Measurements from ENCODE around the gene VPS37D. TPM values are rescaled to one million over a fixed set of nuclear protein-coding genes. Genes with fewer than 3 reads are reported as not detected.

Gene VPS37D
- total and polyA plus RNA-seq, 10 of the 15 experiments (the other 5 are each of a cell fraction or from before 2014, with no cell fraction given): 0.10 to 0.45 (median 0.16) TPM; not detected in 6

DNA sequence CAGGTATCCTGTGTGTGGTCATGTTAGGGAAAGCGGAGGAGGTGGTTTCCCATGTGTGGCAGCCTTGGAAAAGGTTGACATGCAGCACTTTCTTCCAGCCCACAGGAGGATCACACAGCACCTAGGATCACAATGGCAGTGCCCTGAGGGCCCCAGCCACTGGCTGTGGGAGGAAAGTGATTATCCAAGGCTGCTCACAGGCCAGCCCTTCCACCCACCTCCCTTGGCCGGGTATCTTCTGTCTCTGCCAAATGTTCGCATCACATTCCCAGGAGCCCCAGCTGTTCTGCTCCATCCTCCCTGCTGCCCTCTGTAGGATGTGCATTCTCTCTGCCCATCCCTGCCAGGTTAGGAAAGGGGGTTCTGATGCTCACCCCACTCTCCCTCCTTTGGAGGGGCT lies 40.8 kb upstream of the VPS37D start:
- FAIRE-seq: no peak
- Histone ChIP-seq H3K4me1 (ENCODE audit: control insufficient read depth, insufficient read depth, low read length) (no peaks in the 10 kb centered on the region), H3K27me3 (replicated peaks in 1 of 2; ENCODE audit: control insufficient read depth in 2 of 2, insufficient read depth in 2 of 2, low read length in 1 of 2) (peaks cover 0 to 6% of the 10 kb centered on the region in 2 experiments; a peak in 2 of 4 replicates), H3K4me2 (ENCODE audit: control insufficient read depth, insufficient read depth) (no peak overlapping the region), H3K9ac (ENCODE audit: control insufficient read depth, insufficient read depth, low read length) (no peak overlapping the region), H2AFZ (ENCODE audit: control insufficient read depth, low read depth, low read length) (no peak overlapping the region), H3K79me2 (ENCODE audit: control insufficient read depth, insufficient read depth, low read length) (no peaks in the 10 kb centered on the region), H4K20me1 (ENCODE audit: control insufficient read depth, insufficient read depth) (no peaks in the 10 kb centered on the region), H3K4me3 (no peak overlapping the region), H3K9me3 (replicated peaks; ENCODE audit: control insufficient read depth, insufficient read depth, low read length) (no peaks in the 10 kb centered on the region), H3K36me3 (ENCODE audit: control insufficient read depth in 2 of 2, insufficient read depth in 2 of 2, low read length in 1 of 2) (no peaks in the 10 kb centered on the region), H3K27ac (ENCODE audit: control insufficient read depth, insufficient read depth) (no peak overlapping the region)
- ChIA-PET RAD21 (ENCODE audit: unreplicated experiment) (no interaction called here), POLR2A (no interaction called here), SMC1A (ENCODE audit: uncharacterized antibody, unreplicated experiment) (no interaction called here), CTCF (interaction anchor here (1.0 kb wide), 1 partner anchor 41 kb away, joined by 3 read pairs; the partner anchor contains the start of gene VPS37D)
- intact Hi-C loops (cut with micrococcal nuclease; ENCODE audit: unreplicated experiment) (loop anchor here (5.0 kb wide), 2 partner anchors 40 to 100 kb away; partner anchors contain the start of gene VPS37D), in situ Hi-C loops (cut with MboI) (no loop called here)
- BruUV-seq (replicated peaks): no TSS peak
- WGBS (ENCODE audit: insufficient coverage, insufficient replicate concordance, low lambda C conversion rate, missing lambda C conversion rate): 45% methylated on average over 3 of the region's 3 CpGs
- ATAC-seq: no peak
- TF ChIP-seq EP300 (IDR thresholded peaks at IDR 0.05; ENCODE audit: borderline replicate concordance in 1 of 2, control insufficient read depth in 1 of 2, low read depth in 2 of 2, low read length in 2 of 2): no peak
- TF ChIP-seq NFYA (IDR thresholded peaks at IDR 0.05; ENCODE audit: borderline replicate concordance, low read depth, low read length): no peak
- no peak for TF ChIP-seq RELA (IDR thresholded peaks at IDR 0.05; ENCODE audit: borderline replicate concordance, partially characterized antibody)
- TF ChIP-seq, protein P1, sequence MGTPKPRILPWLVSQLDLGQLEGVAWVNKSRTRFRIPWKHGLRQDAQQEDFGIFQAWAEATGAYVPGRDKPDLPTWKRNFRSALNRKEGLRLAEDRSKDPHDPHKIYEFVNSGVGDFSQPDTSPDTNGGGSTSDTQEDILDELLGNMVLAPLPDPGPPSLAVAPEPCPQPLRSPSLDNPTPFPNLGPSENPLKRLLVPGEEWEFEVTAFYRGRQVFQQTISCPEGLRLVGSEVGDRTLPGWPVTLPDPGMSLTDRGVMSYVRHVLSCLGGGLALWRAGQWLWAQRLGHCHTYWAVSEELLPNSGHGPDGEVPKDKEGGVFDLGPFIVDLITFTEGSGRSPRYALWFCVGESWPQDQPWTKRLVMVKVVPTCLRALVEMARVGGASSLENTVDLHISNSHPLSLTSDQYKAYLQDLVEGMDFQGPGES (IDR thresholded peaks at IDR 0.05): no peak
- DNase-seq (ENCODE audit: low read depth, low spot score): no peak

DNA sequence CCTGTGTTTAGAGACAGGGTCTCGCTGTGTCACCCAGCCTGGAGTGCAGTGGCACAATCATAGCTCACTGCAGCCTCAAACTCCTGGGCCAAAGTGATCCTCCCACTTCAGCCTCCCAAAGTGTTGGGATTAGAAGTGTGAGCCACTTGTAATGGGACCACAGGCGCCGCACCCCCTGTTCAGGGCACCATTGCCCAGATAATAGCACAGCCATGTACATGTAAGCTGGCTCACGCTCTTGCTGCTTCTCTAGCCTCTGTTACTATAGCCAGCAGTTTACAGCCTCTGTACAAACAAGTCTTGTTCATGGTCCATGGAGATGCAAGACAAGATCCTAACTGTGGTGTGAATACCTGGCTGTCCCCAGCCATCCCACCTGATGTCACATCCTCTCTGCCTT lies 39.1 kb upstream of the VPS37D start:
- POLR2A ChIA-PET: no interaction called here
- intact Hi-C loops (cut with micrococcal nuclease; ENCODE audit: unreplicated experiment): loop anchor here (5.0 kb wide), 2 partner anchors 39 to 99 kb away; partner anchors contain the start of gene VPS37D
- TF ChIP-seq, protein P2, sequence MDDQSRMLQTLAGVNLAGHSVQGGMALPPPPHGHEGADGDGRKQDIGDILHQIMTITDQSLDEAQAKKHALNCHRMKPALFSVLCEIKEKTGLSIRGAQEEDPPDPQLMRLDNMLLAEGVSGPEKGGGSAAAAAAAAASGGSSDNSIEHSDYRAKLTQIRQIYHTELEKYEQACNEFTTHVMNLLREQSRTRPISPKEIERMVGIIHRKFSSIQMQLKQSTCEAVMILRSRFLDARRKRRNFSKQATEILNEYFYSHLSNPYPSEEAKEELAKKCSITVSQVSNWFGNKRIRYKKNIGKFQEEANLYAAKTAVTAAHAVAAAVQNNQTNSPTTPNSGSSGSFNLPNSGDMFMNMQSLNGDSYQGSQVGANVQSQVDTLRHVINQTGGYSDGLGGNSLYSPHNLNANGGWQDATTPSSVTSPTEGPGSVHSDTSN (IDR thresholded peaks at IDR 0.05; ENCODE audit: insufficient replicate concordance, low read depth, low read length): no peak
- TF ChIP-seq JUND (IDR thresholded peaks at IDR 0.05; ENCODE audit: low read depth, low read length) (no peak), ZNF384 (IDR thresholded peaks at IDR 0.05; ENCODE audit: borderline replicate concordance, low read depth, low read length) (no peak), RUNX3 (IDR thresholded peaks at IDR 0.05; ENCODE audit: low read length) (no peak), KDM1A (IDR thresholded peaks at IDR 0.05; ENCODE audit: borderline replicate concordance) (no peak), NBN (IDR thresholded peaks at IDR 0.05) (no peak), PML (IDR thresholded peaks at IDR 0.05; ENCODE audit: low read length) (no peak)
- TF ChIP-seq, protein P3, sequence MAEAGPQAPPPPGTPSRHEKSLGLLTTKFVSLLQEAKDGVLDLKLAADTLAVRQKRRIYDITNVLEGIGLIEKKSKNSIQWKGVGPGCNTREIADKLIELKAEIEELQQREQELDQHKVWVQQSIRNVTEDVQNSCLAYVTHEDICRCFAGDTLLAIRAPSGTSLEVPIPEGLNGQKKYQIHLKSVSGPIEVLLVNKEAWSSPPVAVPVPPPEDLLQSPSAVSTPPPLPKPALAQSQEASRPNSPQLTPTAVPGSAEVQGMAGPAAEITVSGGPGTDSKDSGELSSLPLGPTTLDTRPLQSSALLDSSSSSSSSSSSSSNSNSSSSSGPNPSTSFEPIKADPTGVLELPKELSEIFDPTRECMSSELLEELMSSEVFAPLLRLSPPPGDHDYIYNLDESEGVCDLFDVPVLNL (IDR thresholded peaks at IDR 0.05; ENCODE audit: low read depth, low read length): no peak
- TF ChIP-seq, protein P4, sequence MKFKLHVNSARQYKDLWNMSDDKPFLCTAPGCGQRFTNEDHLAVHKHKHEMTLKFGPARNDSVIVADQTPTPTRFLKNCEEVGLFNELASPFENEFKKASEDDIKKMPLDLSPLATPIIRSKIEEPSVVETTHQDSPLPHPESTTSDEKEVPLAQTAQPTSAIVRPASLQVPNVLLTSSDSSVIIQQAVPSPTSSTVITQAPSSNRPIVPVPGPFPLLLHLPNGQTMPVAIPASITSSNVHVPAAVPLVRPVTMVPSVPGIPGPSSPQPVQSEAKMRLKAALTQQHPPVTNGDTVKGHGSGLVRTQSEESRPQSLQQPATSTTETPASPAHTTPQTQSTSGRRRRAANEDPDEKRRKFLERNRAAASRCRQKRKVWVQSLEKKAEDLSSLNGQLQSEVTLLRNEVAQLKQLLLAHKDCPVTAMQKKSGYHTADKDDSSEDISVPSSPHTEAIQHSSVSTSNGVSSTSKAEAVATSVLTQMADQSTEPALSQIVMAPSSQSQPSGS (IDR thresholded peaks at IDR 0.05; ENCODE audit: low read length): no peak

More for the DNA sequence above, 39.1 kb upstream of the VPS37D start:
- no peak overlapping the region for H3K27ac ChIP-seq (ENCODE audit: control insufficient read depth, insufficient read depth)
- in situ Hi-C loops (cut with MboI): no loop called here
- H3K79me2 ChIP-seq (ENCODE audit: control insufficient read depth, insufficient read depth, low read length): no peaks in the 10 kb centered on the region
- no peaks in the 10 kb centered on the region for H3K4me1 ChIP-seq (ENCODE audit: control insufficient read depth, insufficient read depth, low read length)
- CTCF ChIA-PET: interaction anchor here (1.0 to 1.8 kb wide), 5 partner anchors 16 to 107 kb away, joined by 3 to 5 read pairs (median 3); no protein-coding TSS in a partner anchor
- FAIRE-seq (no peak), DNase-seq (ENCODE audit: low read depth, low spot score) (no peak), ATAC-seq (no peak)
- RAD21 ChIA-PET (ENCODE audit: unreplicated experiment): no interaction called here
- BruUV-seq (replicated peaks): no TSS peak
- H3K4me2 ChIP-seq (ENCODE audit: control insufficient read depth, insufficient read depth): no peak overlapping the region
- H3K4me3 ChIP-seq: no peak overlapping the region
- H3K9me3 ChIP-seq (replicated peaks; ENCODE audit: control insufficient read depth, insufficient read depth, low read length): no peaks in the 10 kb centered on the region
- WGBS (ENCODE audit: insufficient coverage, insufficient replicate concordance, low lambda C conversion rate, missing lambda C conversion rate): 49% methylated on average over 4 of the region's 4 CpGs
- no peaks in the 10 kb centered on the region for H3K36me3 ChIP-seq (ENCODE audit: control insufficient read depth in 2 of 2, insufficient read depth in 2 of 2, low read length in 1 of 2)
- H3K9ac ChIP-seq (ENCODE audit: control insufficient read depth, insufficient read depth, low read length): no peak overlapping the region
- H3K27me3 ChIP-seq (replicated peaks in 1 of 2; ENCODE audit: control insufficient read depth in 2 of 2, insufficient read depth in 2 of 2, low read length in 1 of 2): peaks cover 0 to 2% of the 10 kb centered on the region in 2 experiments; a peak in 2 of 4 replicates
- no peak overlapping the region for H2AFZ ChIP-seq (ENCODE audit: control insufficient read depth, low read depth, low read length)
- SMC1A ChIA-PET (ENCODE audit: uncharacterized antibody, unreplicated experiment): interaction anchor here (0.9 to 1.5 kb wide), 2 partner anchors 26 to 109 kb away, joined by 3 read pairs; no protein-coding TSS in a partner anchor
- no peaks in the 10 kb centered on the region for H4K20me1 ChIP-seq (ENCODE audit: control insufficient read depth, insufficient read depth)

All from GM12878 (cell line).